Measurements from ENCODE around the gene HOXA3. TPM values are rescaled to one million over a fixed set of nuclear protein-coding genes. Genes with fewer than 3 reads are reported as not detected.

Gene HOXA3
- total RNA-seq, 1 donor from 2014 or later, result 14.4 TPM

DNA sequence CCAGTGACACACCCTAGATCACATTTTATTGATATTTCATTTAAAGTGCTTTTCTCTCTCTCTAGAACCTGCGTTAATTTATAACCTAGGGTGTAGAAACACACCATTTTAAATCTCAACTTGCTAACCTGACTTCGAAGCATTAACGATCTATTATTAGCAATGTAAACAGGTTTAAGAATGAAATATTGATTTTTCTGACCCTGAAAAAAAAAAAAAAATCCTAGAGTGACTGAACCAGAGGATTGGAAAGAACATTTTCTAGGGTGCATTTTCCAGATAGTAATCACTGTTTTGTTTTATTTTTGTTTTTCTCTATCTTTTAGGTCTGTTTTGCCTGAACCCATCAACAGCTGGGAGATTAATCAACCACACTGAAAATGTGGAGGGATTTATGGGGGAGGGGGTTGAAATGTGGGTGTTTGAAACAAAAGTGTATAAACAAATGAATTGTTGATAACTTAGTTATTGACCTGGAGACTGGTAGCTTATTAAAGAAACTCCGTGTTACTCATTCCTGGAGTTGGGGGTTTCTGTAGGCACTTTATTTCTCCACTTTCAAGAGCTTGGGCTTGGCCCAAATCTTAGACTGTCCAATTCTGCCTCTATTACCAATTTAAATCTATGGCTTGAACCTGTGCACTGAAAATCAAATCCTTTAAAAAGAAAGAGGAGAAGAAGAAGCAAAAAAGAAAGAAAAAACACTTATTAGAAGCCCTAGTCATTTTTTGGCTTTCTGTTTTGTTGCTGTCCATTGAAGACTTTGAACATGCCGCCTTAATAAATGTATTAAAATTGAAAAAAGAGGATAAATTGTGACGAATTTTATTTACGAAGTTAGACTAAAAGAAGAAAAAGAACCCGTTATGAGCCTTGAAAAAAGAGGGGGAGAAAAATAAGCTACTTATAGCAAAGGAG is 52.7 kb downstream of the HOXA3 start:
- no peak for DNase-seq (ENCODE audit: low spot score in 2 of 2)
- peak overlapping the region; percentile 79 to 82 for H3K4me3 ChIP-seq

DNA sequence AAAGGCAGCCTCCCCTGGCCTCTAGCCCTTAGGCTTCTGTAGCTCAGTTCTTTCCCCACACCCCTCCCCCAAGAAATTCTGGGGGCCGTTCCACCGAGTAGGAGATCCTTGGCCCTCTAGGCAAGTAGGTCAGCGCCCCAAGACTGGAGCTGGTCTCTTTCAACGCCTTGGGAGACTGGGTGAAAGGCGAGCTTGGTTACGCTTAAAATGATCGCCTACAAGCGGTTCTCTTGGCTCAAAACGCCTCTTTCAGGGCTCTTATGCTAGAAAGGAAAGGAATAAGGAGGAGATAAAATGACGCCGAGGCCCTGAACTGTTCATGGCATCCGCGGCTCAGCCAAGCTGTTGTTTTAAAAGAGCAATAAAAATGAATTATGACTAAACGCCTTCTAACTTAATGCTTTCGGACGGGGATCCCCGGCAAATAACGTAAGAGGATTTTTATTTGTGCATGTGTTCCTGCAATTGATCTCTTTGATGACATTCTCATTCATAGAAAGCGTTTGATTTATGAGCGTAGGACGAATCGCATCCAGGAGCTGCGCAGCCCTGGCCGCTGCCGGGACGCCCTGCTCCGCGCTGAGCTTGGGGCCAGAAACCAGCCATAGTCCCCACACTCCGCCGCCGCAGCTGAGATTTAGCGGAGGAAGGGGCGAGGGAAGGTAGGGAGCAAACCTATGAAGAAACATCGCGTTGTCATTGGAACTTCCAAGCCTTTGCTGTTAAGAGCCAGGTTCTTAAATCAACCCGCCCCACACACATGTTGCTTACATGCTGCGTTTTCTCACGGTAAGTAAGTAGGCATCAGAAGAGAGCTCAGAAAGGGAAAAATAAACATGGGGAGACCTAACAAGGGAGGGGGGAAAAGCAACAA is 53.6 kb downstream of the HOXA3 start:
- intact Hi-C loops (cut with DNase I), result loop anchor here (5.0 kb wide), 1 partner anchor 67 kb away; no protein-coding TSS in a partner anchor
- TF ChIP-seq, protein P1, sequence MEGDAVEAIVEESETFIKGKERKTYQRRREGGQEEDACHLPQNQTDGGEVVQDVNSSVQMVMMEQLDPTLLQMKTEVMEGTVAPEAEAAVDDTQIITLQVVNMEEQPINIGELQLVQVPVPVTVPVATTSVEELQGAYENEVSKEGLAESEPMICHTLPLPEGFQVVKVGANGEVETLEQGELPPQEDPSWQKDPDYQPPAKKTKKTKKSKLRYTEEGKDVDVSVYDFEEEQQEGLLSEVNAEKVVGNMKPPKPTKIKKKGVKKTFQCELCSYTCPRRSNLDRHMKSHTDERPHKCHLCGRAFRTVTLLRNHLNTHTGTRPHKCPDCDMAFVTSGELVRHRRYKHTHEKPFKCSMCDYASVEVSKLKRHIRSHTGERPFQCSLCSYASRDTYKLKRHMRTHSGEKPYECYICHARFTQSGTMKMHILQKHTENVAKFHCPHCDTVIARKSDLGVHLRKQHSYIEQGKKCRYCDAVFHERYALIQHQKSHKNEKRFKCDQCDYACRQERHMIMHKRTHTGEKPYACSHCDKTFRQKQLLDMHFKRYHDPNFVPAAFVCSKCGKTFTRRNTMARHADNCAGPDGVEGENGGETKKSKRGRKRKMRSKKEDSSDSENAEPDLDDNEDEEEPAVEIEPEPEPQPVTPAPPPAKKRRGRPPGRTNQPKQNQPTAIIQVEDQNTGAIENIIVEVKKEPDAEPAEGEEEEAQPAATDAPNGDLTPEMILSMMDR (IDR thresholded peaks at IDR 0.05), result no peak

More for the DNA sequence above, 52.7 kb downstream of the HOXA3 start:
- peaks cover 0 to 18% of the 10 kb centered on the region in 2 donors for H3K4me1 ChIP-seq
- TF ChIP-seq, protein P1 (IDR thresholded peaks at IDR 0.05), result no peak
- intact Hi-C loops (cut with DNase I), result loop anchor here (5.0 kb wide), 2 partner anchors 67 to 1347 kb away; no protein-coding TSS in a partner anchor
- H3K36me3 ChIP-seq, result no peaks in the 10 kb centered on the region
- peak overlapping the region; percentile 89 to 97 for H3K27ac ChIP-seq
- H3K9me3 ChIP-seq, result no peaks in the 10 kb centered on the region
- H3K27me3 ChIP-seq, result no peaks in the 10 kb centered on the region

DNA sequence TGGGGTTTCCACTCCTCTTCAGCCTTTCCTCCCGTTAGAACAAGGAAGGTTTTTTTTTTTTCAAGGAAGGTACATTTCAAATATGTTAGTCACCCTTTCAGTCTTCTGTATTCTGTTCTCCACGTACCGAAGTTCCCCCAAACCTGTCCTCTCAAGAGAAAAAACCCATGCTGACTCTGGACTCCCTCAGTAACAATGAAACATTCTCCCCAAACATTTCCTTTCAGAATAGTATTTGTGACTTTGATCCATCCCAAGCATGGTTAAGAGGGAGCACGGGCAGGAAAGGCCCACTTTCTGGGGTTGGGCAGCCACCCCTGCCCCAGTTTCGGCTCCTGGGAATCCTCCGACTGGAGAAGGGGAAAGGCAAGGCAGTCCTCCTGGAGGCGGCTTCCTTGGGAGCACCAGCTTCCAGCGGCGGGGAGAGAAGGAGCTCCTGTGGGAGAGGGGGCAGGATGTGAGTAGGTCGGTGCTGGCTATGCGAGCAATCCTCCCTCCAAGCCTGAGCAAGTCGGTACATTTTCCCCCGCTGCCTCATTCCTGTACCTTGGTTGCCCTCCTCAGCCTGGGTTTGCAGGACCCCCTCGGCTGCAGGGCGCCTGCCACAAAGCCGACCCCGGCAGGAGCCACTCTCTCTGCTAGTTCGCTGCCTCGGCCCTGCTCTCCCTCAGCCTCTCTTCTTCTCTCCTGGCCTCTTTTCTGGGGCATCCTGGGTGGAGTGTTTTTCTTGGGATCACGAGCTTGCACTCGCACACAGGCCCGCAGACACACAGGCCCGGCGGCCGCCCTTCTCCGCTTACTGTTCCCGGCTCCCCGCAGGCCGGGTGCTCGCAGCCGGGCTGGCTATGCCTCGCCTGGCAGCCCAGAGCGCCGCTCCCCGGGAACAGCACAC is 54.5 kb downstream of the HOXA3 start:
- Histone ChIP-seq H3K36me3 (no peaks in the 10 kb centered on the region), H3K9me3 (no peaks in the 10 kb centered on the region), H3K4me1 (peaks cover 0 to 18% of the 10 kb centered on the region in 2 donors), H3K27me3 (no peaks in the 10 kb centered on the region), H3K4me3 (peak overlapping the region; percentile 79 to 82), H3K27ac (peak overlapping the region; percentile 89 to 97)
- intact Hi-C loops (cut with DNase I), result loop anchor here (2.0 to 5.0 kb wide), 6 partner anchors 17 to 897 kb away; partner anchors contain the start of genes CBX3, HNRNPA2B1, HOXA4 and HOXA5
- DNase-seq (ENCODE audit: low spot score in 2 of 2), result no peak
- TF ChIP-seq, protein P1 (IDR thresholded peaks at IDR 0.05), result no peak

More for the DNA sequence above, 53.6 kb downstream of the HOXA3 start:
- Histone ChIP-seq H3K9me3 (no peaks in the 10 kb centered on the region), H3K36me3 (no peaks in the 10 kb centered on the region), H3K27ac (peak overlapping the region; percentile 89 to 97), H3K4me1 (peaks cover 0 to 18% of the 10 kb centered on the region in 2 donors), H3K27me3 (no peaks in the 10 kb centered on the region), H3K4me3 (peak overlapping the region; percentile 79 to 82)
- DNase-seq (ENCODE audit: low spot score in 2 of 2), result no peak

DNA sequence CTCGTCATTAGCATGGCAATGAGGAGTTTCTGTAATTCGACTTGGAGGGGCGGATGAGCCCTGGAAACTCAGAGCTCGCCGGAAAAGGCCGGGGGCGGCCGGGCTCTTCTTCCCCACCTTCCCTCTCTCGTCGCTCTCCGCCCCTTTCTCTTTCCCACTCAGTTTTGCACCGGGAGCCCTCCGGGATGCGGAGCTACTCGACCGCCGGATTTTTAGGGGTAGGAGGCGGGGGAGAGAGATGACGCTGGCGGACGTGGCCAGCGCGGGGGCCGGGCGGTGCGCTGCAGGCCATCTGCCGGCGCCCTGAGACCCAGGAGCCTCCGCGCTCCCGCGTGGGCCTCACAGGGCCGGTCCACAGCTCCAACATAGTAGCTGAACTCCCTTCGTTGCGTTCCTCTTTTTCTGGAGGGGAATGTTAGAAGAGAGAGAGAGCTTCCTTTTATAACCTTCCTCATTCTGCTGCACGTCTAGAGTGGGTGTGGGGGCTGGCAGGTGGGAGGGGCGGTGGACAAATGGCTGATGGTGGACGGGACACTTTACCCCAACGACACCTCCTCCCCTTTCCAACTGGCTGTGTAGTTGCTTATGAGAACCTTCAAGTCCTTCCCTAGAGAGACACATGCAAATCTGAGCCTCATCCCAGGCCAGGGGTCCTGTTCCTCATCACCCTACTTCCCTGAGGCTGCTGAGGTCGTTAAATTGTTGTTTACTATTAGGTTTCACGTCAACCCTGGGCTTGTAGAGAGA is 55.4 kb downstream of the HOXA3 start:
- H3K4me3 ChIP-seq, result peak overlapping the region; percentile 79 to 82
- peak overlapping the region; percentile 89 to 97 for H3K27ac ChIP-seq
- no peaks in the 10 kb centered on the region for H3K9me3 ChIP-seq
- intact Hi-C loops (cut with DNase I), result loop anchor here (1.0 to 5.0 kb wide), 7 partner anchors 18 to 1242 kb away; partner anchors contain the start of genes CBX3, HNRNPA2B1, HOXA4 and HOXA5
- TF ChIP-seq, protein P1 (IDR thresholded peaks at IDR 0.05), result no peak
- no peaks in the 10 kb centered on the region for H3K27me3 ChIP-seq
- H3K4me1 ChIP-seq, result peaks cover 0 to 18% of the 10 kb centered on the region in 2 donors
- DNase-seq (ENCODE audit: low spot score in 2 of 2), result no peak
- H3K36me3 ChIP-seq, result no peaks in the 10 kb centered on the region

All from ascending aorta (tissue), 2 donors.